Heart right ventricle (tissue), 16 donors: ENCODE data around the gene TPRX1. TPM values are rescaled to one million over a fixed set of nuclear protein-coding genes. Genes with fewer than 3 reads are reported as not detected.
"Not testable (repeated sequence)": the region's sequence is repeated elsewhere in the genome, so short reads cannot be mapped to it uniquely, and the experiment has no call there.

Experiments used
- ATAC-seq, 8 donors: fragments of 200-7000 bp; cut with Tn5 transposase; one replicate each; pipeline ENCODE4 v1.9.1; 2020; ENCODE audit warnings: mild to moderate bottlenecking in 8 of 8, moderate library complexity in 8 of 8, moderate number of reproducible peaks in 1 of 8
- DNase-seq, 2 donors: peaks; one replicate each; pipeline ENCODE4 v3.0.0-alpha.2; 2020
- H3K27ac ChIP-seq, 10 donors: fragments of 200-600 bp; sonication (generic) in 2 of 10; one replicate each; pipeline versions ENCODE4 v1.5.0 to v1.8.0; 2020 to 2022; ENCODE audit warnings: mild to moderate bottlenecking in 3 of 10
- H3K27me3 ChIP-seq, 7 donors: fragments of 200-600 bp; one replicate each; pipeline ENCODE4 v1.8.0; 2021 to 2022; ENCODE audit warnings: mild to moderate bottlenecking in 2 of 7
- H3K36me3 ChIP-seq, 9 donors: fragments of 200-600 bp; sonication (generic) in 1 of 9; one replicate each; pipeline versions ENCODE4 v1.5.0 to v1.8.0; 2020 to 2022; ENCODE audit warnings: mild to moderate bottlenecking in 2 of 9
- H3K4me1 ChIP-seq, 9 donors: fragments of 200-600 bp; sonication (generic) in 1 of 9; one replicate each; pipeline versions ENCODE4 v1.5.0 to v1.8.0; 2020 to 2022; ENCODE audit warnings: mild to moderate bottlenecking in 4 of 9
- H3K4me3 ChIP-seq, 10 donors: fragments of 200-600 bp; sonication (generic) in 2 of 10; one replicate each; pipeline versions ENCODE4 v1.5.0 to v1.8.0; 2020 to 2022; ENCODE audit warnings: mild to moderate bottlenecking in 7 of 10, moderate library complexity in 2 of 10
- H3K9me3 ChIP-seq, 11 donors: fragments of 200-600 bp in 10 of 11; sonication (generic) in 2 of 11; one replicate each; pipeline versions ENCODE4 v1.5.0 to v1.8.0; 2013 to 2022; ENCODE audit warnings: mild to moderate bottlenecking in 2 of 11, control low read depth in 1 of 11, moderate library complexity in 1 of 11
- CTCF ChIP-seq, 9 donors: fragments of 200-600 bp; sonication (generic) in 2 of 9; IDR thresholded peaks; one replicate each; pipeline versions ENCODE4 v1.5.0 to v1.8.0; 2021 to 2022; ENCODE audit warnings: antibody characterized with exemption in 9 of 9, mild to moderate bottlenecking in 5 of 9, moderate library complexity in 1 of 9
- WGBS, 2 donors: extraction: QIAGEN DNeasy Blood & Tissue Kit; methylation state at CpG; one replicate each; pipeline ENCODE4 v1.1.7; 2013; ENCODE audit warnings: inconsistent platforms in 1 of 2; 5-methylcytosine and 5-hydroxymethylcytosine counted together
- intact Hi-C, 10 donors: fragments of 100-400 bp; cut with DNase I; formaldehyde crosslinking; loops; one replicate each; pipeline versions ENCODE4 v1.11.1 to v1.14.2; 2022
- polyA plus RNA-seq, 2 donors: library from polyadenylated mRNA; stranded (reverse); fragments of 200-250 nt; gene quantifications; one replicate each; pipeline ENCODE4 v1.2.3, GENCODE V29; 2013
- total RNA-seq, 10 donors: library from RNA; stranded (reverse); fragmentation: NEBNext Ultra II Directional in 3 of 10; extraction: Animal tissue kit (Norgen Biotek cat#: 25700) in 3 of 10; gene quantifications; one replicate each; pipeline versions ENCODE4 v1.2.1 to v1.2.4, GENCODE V29; 2021 to 2023
- donor health status: Arrhythmogenic right ventricular cardiomyopathy.
- donor health status: ischemic (EF 13 %, LVEDD 7.1; RV severe dilation, severe dysfunction).
- donor health status: healthy with polysubstance abuse.
- donor health status: DM: no; HTN: yes; CAD: no.
- donor health status: DM: no; HTN: no; CAD: no.
- donor health status: ischemic (EF 25% LVEDD 6.9; RV normal size, moderate dysfunction).
- donor health status: ischemic (EF 25% LVEDD 5.7; RV mildly dilated, moderate dysfunction).
- donor health status: healthy.
- donor health status: DM: yes; HTN: yes; CAD: no.
- donor health status: Ischemic cardiomyopathy.
- donor health status: ischemic (EF 35%, LVEDD 5.7; RV mildly dilated, moderate dysfunction).
- donor health status: nonischemic (EF 11% LVEDD 7.7; RV severe dilation, severe dysfunction).
- donor health status: DM: yes; HTN: yes; CAD: no.
- donor health status: PGD.
- donor health status: ischemic (EF 29% LVEDD 5.4; RV normal size, mild dysfunction).
- donor health status: nonischemic (EF 23%, LVEDD 6.1; RV moderate dilation, normal function).

The TPRX1 gene
- total and polyA plus RNA-seq, 12 donors, result not detected

GRCh38 chr19:47819858-47820257 is 15.5 kb upstream of the TPRX1 start:
- WGBS, 2 donors, result 11 to 12% methylated on average over 10 of the region's 10 CpGs
- H3K9me3 ChIP-seq, result no peaks in the 10 kb centered on the region
- peaks cover 0 to 54% (median 37%) of the 10 kb centered on the region in 7 donors for H3K27me3 ChIP-seq
- no peak for TF ChIP-seq CTCF (IDR thresholded peaks at IDR 0.05)
- no peak overlapping the region for H3K4me3 ChIP-seq
- H3K27ac ChIP-seq, result no peak overlapping the region
- H3K36me3 ChIP-seq, result no peaks in the 10 kb centered on the region
- no peaks in the 10 kb centered on the region for H3K4me1 ChIP-seq
- ATAC-seq, result no peak
- intact Hi-C loops, result loop anchor here in 2 of 10 donors (10.0 kb wide), 1 partner anchor 45 kb away; no protein-coding TSS in a partner anchor
- DNase-seq, result no peak

- not testable (repeated sequence) for DNase-seq, H3K4me1 ChIP-seq, H3K4me3 ChIP-seq, H3K9me3 ChIP-seq, ATAC-seq, H3K27ac ChIP-seq, H3K36me3 ChIP-seq
- intact Hi-C loops, result loop anchor here in 2 of 10 donors (10.0 kb wide), 1 partner anchor 47 kb away; no protein-coding TSS in a partner anchor
- 100% methylated on average over 1 of the region's 1 CpG for WGBS, 2 donors
- peaks cover 0 to 56% (median 37%) of the 10 kb centered on the region in 7 donors for H3K27me3 ChIP-seq
Measured at GRCh38 chr19:47818221-47818620, 13.9 kb upstream of the TPRX1 start.

GRCh38 chr19:47816270-47816669 is 11.9 kb upstream of the TPRX1 start:
- WGBS, 2 donors, result 91 to 93% methylated on average over 8 of the region's 8 CpGs
- H3K27ac ChIP-seq, H3K4me3 ChIP-seq, H3K9me3 ChIP-seq, H3K4me1 ChIP-seq, ATAC-seq, H3K36me3 ChIP-seq, DNase-seq: not testable (repeated sequence)
- H3K27me3 ChIP-seq, result peaks cover 0 to 41% (median 25%) of the 10 kb centered on the region in 7 donors
- intact Hi-C loops, result loop anchor here in 2 of 10 donors (10.0 kb wide), 1 partner anchor 49 kb away; no protein-coding TSS in a partner anchor

- intact Hi-C loops, result loop anchor here in 3 of 10 donors (5.0 to 10.0 kb wide), 2 partner anchors 48 to 51 kb away; no protein-coding TSS in a partner anchor
- peaks cover 0 to 20% (median 6%) of the 10 kb centered on the region in 7 donors for H3K27me3 ChIP-seq
- H3K4me1 ChIP-seq, result no peaks in the 10 kb centered on the region
- TF ChIP-seq CTCF (IDR thresholded peaks at IDR 0.05), result peak in 1 of 9 donors; percentile 0
- no peaks in the 10 kb centered on the region for H3K9me3 ChIP-seq
- no peak overlapping the region for H3K4me3 ChIP-seq
- DNase-seq (no peak), ATAC-seq (no peak)
- no peak overlapping the region for H3K27ac ChIP-seq
- H3K36me3 ChIP-seq, result no peaks in the 10 kb centered on the region
- WGBS, 2 donors, result 53% methylated on average over 7 of the region's 7 CpGs
Measured at GRCh38 chr19:47813995-47814328, 9.6 kb upstream of the TPRX1 start.

GRCh38 chr19:47813304-47813994 is 9.1 kb upstream of the TPRX1 start:
- Histone ChIP-seq H3K4me3 (no peak overlapping the region), H3K9me3 (no peaks in the 10 kb centered on the region), H3K36me3 (no peaks in the 10 kb centered on the region), H3K27ac (no peak overlapping the region), H3K4me1 (no peaks in the 10 kb centered on the region), H3K27me3 (peaks cover 0 to 15% (median 4%) of the 10 kb centered on the region in 7 donors)
- ATAC-seq (peak; percentile 51 to 86 (median 74)), DNase-seq (peak; percentile 65 to 77)
- TF ChIP-seq CTCF (IDR thresholded peaks at IDR 0.05), result peak; percentile 31 to 61 (median 56)
- intact Hi-C loops, result loop anchor here in 3 of 10 donors (5.0 to 10.0 kb wide), 2 partner anchors 49 to 51 kb away; no protein-coding TSS in a partner anchor
- WGBS, 2 donors, result 38 to 39% methylated on average over 17 of the region's 17 CpGs
